NCI-H2081 treated with DMSO at 0.1 percent for 48 hours (cell line): ENCODE data around the gene MAGIX.

Source experiments
- DNase-seq: peaks from one replicate; lab custom pipeline; 2025; lab: John Stamatoyannopoulos, UW

The MAGIX gene

DNA sequence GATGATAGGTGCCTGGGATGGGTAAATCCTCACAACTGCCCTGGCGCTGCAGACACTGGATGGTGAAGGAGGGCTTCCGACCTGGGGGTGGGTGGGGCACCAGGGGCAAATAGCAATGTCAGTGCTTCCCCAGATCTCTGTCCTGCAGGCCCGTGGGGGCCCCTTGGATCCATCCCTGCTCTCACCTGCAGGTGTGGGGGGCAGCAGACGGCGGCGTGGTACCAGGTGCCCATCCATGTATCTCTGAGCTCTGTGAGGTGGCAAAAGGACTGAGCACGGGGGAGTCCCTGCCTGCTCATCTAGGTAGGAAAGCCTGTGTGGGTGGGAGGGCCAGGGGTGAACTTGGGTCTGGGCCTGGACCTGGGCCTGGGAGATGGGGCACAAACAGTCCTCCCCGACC is 44.0 kb downstream of the MAGIX start:
- no peak for DNase-seq

DNA sequence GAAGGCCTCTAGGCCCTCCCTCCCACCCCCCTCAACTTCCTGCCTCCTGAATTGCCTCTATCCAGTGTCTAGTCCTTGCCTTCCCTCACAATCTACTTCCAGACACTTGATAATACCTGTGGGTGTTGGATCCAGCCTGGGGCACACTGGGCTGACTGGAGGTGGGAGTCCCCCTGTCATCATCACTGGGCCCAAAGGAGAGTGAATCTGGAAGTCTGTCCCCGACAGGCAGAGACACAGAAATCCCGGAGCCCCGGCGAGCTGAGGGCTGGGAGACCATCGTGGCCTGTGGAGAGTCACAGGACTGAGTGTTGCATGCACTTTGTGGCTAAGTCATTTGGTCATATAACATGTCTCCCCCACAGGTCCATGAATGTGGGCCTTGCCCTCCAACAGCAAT is 45.8 kb downstream of the MAGIX start:
- no peak for DNase-seq

DNA sequence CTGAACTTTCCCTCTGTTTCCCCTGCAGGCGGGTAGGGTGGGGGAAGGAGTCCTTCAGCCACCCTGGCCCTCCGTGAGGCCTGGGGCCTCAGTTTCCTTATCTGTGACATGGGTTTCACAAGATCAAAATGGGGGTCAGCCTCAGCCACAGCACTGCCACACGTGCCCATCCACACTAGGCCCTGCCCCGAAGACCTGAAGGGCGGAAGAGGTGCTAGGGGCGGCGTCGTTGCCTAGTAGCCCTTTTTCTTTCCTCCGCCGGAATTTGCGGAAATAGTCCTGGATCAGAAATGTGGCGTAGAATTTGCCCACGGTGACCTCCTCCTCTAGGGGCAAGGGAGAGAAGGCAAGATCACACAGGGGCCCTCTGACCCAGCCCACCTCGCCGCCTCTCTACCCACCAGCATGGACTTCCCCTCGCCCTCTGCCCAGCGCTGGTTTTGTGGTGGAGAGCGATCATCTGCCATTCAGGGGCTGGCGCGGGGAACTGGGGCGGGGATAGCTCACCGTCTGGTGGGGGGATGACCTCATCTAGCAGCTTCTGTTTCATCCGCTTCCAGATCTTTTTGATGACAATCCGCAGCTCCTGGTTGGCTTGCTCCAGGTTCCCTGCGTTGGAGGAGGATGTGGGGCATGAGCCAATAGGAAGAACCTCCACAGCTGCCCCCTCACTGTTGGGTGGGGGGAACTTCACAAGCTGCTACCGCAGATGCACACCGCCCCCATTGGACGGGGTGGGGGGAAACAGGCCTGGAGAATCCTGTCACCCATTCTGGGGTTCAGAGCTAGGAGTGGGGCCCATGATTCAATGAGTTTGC is 47.1 kb downstream of the MAGIX start:
- no peak for DNase-seq

DNA sequence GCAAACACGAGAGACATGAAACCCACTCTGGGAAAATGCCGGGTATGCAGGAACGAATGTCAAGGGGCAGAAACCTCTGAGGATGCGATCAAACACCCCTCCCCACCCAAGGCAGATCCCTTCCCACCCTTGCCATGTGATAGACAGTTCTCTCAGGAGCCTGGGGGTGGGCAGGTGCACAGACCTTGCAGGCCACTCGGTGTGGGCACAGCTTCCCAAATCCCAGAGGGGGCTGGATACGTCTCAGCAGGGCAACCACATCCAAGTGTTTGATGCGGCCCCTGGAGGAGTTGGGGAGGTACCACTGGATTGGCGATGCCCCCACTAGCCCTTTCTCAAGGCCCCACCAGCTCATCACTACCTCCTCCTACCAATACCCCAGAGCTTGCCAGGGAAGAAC is 47.8 kb downstream of the MAGIX start:
- no peak for DNase-seq

DNA sequence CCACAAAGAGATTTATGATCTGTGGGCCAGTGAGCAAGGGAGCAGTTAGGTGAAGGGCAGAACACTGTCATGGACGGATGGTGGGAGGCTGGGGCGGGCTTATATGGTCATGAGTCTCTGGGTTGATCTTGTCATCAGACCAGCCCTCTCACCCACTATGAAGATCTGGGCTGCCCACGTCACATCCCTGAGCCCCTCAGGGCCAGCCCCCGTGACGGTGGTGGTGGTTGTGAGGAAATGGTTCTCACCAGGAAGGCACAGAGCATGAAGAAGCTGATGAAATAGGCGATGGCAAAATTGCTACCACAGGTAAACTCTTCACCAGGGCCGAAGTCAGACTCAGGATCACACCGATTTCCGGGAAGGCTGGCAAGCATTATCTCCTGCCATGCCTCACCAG is 48.5 kb downstream of the MAGIX start:
- DNase-seq = no peak

DNA sequence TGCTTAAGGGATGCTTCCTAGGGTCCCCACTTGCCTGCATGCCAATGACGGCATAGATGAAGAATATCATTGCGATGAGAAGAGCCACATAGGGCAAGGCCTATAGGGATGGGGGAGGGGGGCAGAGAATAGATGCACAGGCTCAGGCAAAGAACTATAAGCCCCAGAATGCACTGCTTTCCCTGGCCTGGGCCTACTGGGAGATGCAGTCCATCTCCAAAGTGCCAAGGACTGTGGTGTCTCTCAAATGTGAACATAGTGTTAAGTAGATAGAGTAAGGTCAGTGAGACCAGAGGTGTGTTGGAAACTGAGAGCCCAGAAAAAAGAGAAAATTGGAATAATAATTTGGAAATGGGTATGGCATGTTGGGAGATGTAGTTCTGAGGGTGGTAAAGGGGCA is 49.7 kb downstream of the MAGIX start:
- DNase-seq = no peak

DNA sequence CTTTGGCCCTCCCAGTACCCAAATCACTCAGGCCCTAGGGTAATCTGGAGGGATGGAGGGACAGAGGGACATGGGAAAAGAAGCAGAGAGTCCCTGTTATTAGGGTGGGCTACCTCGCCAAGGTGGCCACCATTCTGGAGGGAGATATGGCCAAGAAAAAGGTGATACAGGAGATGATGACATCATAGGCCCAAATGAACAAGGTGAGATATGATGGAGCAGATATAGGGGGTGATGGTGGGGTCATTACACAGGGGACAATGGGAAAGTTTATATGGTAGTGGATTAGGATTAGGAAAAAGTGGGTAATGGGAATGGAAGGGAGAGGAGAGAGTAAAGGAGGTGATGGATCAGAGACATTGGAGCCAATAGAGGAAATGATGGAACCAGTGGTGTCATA is 50.3 kb downstream of the MAGIX start:
- DNase-seq = no peak

DNA sequence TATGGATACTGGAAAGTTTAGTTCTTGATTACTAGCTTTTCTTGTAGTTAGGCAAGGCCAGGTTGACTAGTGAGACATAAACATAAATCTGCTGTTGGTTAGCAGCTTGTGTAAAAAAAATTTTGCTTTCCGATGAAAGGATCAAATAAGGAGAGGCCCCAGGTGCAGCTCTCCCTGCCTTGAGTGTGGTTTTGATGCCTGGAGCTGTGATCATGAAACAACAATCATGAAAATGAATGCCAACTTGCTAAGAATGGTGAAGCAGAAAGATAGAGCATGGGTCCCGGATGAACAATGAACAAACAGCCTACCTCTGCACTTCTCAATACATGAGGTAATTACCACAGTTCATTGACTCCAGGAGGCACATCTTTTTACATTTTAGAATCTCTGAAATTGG is 51.9 kb downstream of the MAGIX start:
- DNase-seq = no peak

DNA sequence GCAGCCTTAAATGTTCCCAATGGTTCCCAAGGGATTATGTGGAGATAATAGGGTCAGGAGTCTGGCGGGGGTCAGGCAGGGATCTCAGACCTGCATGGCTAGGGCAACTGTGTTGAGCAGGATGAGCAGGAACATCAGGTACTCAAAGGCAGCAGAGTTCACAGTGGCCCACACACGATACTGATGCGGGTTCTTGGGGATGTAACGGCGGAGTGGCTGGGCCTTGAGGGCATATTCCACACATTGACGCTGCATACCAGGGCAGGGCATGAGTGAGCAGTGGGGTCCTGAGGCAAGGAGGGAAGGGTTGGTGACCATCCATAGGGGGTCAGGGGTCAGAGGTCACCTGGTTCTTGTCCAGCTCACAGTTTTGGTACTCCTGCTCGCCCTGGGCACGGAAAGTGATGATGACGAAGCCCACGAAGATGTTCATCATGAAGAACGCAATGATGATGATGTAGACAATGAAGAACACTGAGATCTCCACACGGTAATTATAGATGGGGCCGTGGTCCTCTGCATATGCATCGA is 52.5 kb downstream of the MAGIX start:
- DNase-seq = no peak
